Nephron progenitor cell (in vitro differentiated cells): ENCODE results near the gene RAB11FIP4.

Source experiments
- DNase-seq: peaks from one replicate; pipeline ENCODE4 v3.0.0; 2021
- H3K27ac Mint-ChIP-seq: 2 replicates; pipeline ENCODE4 v1.8.0; 2021; ENCODE audit warnings: mild to moderate bottlenecking, moderate library complexity, mixed read lengths
- H3K27me3 Mint-ChIP-seq: 2 replicates; pipeline ENCODE4 v1.8.0; 2021; ENCODE audit warnings: mild to moderate bottlenecking, low read depth, mixed read lengths; ENCODE audit not compliant: poor library complexity
- H3K36me3 Mint-ChIP-seq: 2 replicates; pipeline ENCODE4 v1.8.0; 2021; ENCODE audit warnings: low read depth, mixed read lengths
- H3K4me1 Mint-ChIP-seq: 2 replicates; pipeline ENCODE4 v1.8.0; 2021; ENCODE audit warnings: mixed read lengths
- H3K4me3 Mint-ChIP-seq: 2 replicates; pipeline ENCODE4 v1.8.0; 2021; ENCODE audit warnings: mild to moderate bottlenecking, moderate library complexity, mixed read lengths
- H3K9me3 Mint-ChIP-seq: 2 replicates; pipeline ENCODE4 v1.8.0; 2021; ENCODE audit warnings: mild to moderate bottlenecking, moderate library complexity, mixed read lengths
- TF ChIP-seq, protein P1 (sequence below): fragments of 200-600 bp; sonication (generic); IDR thresholded peaks from 2 replicates; pipeline ENCODE4 v1.5.0; 2021; ENCODE audit warnings: antibody characterized with exemption

RAB11FIP4 gene

DNA sequence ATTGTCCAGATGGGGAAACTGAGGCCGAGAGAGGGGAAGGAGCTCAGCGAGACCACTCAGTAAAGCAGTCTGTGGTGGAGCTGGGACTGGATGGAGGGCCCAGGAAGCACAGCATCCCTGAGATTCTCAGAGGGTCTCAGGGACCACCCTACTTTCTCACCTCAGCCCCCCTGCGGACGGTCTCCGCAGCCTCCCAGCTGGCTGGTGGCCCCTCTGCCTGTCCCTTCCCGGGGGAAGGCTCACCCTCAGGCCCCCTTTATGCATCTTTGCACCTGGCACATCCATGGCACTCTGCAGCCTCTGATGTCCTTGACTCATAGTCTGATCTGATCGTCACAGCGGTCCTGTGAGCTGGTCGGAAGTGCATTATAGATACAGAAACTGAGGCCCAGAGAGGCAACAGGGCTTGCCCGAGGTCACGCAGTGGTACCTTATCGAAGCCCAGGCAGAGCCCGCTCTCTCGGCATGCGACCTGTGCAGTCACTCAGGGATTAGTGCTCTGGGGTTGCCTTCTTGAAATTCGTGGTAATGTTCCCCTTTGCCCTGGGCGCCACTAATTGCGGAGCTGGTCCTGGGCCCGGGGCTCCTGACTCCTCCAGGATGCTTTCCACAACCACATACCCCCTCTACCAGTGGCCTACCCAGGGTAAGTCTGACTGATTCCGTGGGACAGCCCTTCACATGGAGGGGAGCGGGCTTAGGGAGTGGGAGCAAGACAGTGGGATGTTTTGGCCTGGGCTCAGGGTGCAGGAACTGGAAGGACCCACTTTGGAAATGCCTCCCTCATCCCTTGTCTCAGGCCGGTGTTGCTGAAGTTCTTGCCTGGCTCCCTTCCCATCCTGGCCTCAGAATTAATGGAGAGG, 24.4 kb downstream of the RAB11FIP4 start:
- no peak for DNase-seq
- peaks cover 35% of the 10 kb centered on the region for H3K4me1 Mint-ChIP-seq
- H3K4me3 Mint-ChIP-seq: no peak overlapping the region
- H3K27me3 Mint-ChIP-seq: peaks cover 19% of the 10 kb centered on the region
- no peaks in the 10 kb centered on the region for H3K9me3 Mint-ChIP-seq
- TF ChIP-seq, protein P1, sequence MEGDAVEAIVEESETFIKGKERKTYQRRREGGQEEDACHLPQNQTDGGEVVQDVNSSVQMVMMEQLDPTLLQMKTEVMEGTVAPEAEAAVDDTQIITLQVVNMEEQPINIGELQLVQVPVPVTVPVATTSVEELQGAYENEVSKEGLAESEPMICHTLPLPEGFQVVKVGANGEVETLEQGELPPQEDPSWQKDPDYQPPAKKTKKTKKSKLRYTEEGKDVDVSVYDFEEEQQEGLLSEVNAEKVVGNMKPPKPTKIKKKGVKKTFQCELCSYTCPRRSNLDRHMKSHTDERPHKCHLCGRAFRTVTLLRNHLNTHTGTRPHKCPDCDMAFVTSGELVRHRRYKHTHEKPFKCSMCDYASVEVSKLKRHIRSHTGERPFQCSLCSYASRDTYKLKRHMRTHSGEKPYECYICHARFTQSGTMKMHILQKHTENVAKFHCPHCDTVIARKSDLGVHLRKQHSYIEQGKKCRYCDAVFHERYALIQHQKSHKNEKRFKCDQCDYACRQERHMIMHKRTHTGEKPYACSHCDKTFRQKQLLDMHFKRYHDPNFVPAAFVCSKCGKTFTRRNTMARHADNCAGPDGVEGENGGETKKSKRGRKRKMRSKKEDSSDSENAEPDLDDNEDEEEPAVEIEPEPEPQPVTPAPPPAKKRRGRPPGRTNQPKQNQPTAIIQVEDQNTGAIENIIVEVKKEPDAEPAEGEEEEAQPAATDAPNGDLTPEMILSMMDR: no peak
- no peaks in the 10 kb centered on the region for H3K36me3 Mint-ChIP-seq
- H3K27ac Mint-ChIP-seq: no peak overlapping the region

DNA sequence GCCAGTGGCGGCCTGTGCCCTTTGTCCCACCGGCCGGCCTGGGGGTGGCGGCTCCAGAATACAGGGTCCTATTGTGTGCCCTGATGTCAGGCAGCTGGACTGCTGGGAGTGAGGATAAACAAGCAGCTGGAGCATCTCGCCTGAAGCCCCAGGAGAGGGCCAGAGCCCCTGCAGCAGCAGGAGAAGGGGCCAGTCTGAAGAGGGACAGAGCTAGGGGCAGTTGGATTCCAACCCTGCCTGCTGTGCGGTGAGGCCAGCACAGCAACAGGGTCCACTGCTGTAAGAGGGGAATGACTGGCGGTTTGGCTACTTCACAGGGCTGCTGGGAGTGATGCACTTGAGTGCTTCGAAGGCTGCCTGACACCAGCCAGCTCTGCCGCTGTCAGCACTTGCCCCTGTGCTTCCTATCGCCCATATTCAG, 25.0 kb downstream of the RAB11FIP4 start:
- TF ChIP-seq, protein P1: no peak
- DNase-seq: peak; percentile 38
- no peak overlapping the region for H3K27ac Mint-ChIP-seq
- H3K36me3 Mint-ChIP-seq: no peaks in the 10 kb centered on the region
- no peaks in the 10 kb centered on the region for H3K9me3 Mint-ChIP-seq
- H3K4me3 Mint-ChIP-seq: no peak overlapping the region
- H3K4me1 Mint-ChIP-seq: peaks cover 35% of the 10 kb centered on the region
- H3K27me3 Mint-ChIP-seq: peaks cover 19% of the 10 kb centered on the region

DNA sequence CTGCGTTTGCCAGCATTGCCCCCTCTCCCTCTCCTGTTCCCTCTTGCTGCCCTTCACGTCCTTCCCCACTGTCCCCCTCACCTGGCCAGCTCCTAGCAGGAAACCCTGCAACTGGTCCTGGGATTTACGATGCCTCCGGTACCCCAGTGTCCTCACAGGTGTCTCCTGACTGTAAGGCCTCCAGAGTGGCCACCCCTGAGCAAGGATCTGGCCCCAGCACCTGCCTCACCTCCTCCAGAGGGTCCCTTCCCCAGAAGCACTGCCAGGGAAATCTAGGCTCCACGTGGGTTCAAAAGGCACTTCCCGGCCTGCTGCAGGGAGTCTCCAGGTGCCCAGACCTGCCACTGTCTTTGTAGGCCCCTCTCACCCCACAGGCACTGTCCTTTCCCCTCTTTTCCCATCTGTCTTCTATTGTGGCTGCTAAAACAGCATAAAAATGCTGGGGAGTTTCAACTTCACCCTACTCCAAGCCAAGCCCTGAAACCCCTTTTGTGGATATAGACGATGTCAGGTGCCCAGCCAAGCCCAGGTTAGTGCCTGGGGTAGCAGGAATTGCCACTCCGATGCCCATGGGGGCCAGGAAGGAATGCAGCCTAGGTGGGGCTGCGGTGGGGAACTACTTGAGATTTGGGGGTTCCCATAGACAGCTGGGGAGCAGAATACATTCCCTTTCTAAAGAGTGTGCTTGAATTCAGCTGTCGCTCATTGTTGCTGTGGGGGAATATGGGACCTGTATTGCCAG, 25.7 kb downstream of the RAB11FIP4 start:
- Mint-ChIP-seq H3K4me1 (peaks cover 35% of the 10 kb centered on the region), H3K4me3 (no peak overlapping the region), H3K9me3 (peaks cover 3% of the 10 kb centered on the region), H3K27ac (no peak overlapping the region), H3K27me3 (peaks cover 19% of the 10 kb centered on the region), H3K36me3 (peaks cover 2% of the 10 kb centered on the region)
- TF ChIP-seq, protein P1: no peak
- no peak for DNase-seq

DNA sequence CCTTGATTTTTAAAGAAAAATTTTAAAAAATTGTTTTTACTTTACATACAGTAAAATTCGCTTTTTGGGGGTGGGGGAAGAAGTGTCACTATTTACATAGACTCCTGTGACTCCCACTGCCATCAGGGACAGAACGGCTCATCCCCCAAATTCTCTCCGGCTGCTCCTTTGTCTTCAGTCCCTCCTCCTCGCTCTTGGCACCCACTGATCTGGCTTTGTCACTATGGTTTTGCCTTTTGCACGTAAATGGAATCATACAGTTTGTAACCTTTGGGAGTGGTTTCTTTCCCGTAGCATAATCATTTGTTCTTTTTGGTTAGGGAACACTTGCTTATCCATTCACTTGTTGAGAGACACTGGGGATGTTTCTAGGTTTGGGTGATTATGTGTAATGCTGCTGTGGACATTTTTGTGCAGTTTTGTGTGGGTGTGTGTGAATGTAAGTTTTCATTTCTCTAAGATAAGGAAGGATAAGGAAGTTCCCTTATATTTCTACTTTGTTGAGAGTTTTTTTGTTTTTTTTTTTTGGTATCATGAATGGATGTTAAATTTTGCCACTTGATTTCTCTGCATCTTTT, 27.4 kb downstream of the RAB11FIP4 start:
- DNase-seq: no peak
- peaks cover 16% of the 10 kb centered on the region for H3K9me3 Mint-ChIP-seq
- no peak overlapping the region for H3K4me3 Mint-ChIP-seq
- H3K36me3 Mint-ChIP-seq: peaks cover 11% of the 10 kb centered on the region
- H3K27me3 Mint-ChIP-seq: peaks cover 13% of the 10 kb centered on the region
- H3K27ac Mint-ChIP-seq: no peak overlapping the region
- peaks cover 30% of the 10 kb centered on the region for H3K4me1 Mint-ChIP-seq
- TF ChIP-seq, protein P1: no peak

DNA sequence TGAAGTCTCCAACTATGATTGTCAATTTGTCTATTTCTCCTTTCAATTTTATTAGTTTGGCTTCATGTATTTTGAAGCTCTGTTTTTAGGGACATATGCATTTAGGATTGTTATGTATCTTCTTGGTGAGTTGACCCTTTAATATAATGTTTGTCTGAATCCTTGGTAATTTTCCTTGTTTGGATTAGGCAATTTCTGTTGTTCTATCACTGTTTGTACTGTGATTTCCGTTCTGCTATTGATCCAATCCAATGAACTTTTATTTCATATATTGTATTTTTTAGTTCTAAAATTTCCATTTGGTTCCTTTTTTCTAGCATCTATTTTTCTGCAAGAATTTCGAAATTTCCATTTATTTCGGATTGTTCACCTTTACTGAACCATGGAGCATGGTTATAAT, 31.0 kb downstream of the RAB11FIP4 start:
- H3K4me1 Mint-ChIP-seq: peaks cover 26% of the 10 kb centered on the region
- TF ChIP-seq, protein P1: no peak

More for the DNA sequence above, 31.0 kb downstream of the RAB11FIP4 start:
- no peak overlapping the region for H3K27ac Mint-ChIP-seq
- peaks cover 20% of the 10 kb centered on the region for H3K9me3 Mint-ChIP-seq
- peaks cover 11% of the 10 kb centered on the region for H3K36me3 Mint-ChIP-seq
- H3K27me3 Mint-ChIP-seq: peaks cover 5% of the 10 kb centered on the region
- H3K4me3 Mint-ChIP-seq: no peak overlapping the region
- DNase-seq: no peak
